HG03139 (cell line): ENCODE results near the gene BRDT.
"Not testable (repeated sequence)": the region's sequence is repeated elsewhere in the genome, so short reads cannot be mapped to it uniquely, and the experiment has no call there.

ENCODE experiments used
- ATAC-seq: cut with Tn5 transposase; IDR thresholded peaks from one replicate; pipeline ENCODE4 v1.9.1; 2021; ENCODE audit not compliant: unreplicated experiment

The BRDT gene

DNA sequence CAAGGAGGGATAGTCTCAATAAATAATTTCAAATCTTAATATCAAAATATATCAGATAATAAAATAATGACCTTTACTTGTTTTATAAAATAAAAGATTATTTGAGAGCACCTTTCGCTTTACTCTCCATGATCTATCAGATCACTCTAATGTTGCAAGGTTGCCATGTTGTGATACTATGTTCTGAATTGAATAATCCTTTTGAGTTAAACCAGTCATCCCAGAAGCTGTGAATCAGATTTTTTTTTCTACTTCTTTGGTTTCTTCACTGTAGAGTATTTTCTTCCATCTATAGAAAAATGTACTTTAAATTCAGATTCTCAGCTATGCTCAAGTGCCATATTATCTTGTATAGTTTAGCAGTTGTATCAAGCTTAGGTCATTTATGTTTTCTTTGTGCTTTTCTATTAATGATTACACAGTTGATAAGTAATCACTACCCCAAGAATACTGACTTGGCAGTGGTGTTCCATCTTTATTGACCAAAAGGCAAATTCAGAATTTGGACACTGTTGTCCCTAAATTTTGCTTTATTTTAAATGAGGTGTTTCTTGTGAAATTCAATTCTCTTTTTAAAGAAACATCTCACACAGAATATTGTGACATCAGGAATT, 32.9 kb downstream of the BRDT start:
- ATAC-seq = no peak

DNA sequence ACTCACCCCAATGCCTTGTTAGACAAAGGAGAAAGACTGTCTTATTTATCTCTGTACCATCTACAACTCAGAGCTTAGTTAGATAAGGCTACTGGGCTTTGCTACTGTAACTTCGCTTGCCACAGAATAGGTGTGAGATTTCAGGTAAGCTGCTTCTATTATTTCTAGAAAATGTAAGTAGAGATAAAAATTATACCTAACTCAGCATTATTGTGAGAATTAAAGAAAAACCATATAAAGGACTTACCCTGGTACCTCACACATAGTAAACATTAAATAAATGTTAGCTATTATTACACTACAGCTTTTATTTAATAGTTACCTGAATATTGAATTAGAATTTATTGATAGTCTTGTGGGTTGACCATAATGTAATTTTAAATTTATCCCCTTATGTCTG, 44.1 kb downstream of the BRDT start:
- no peak for ATAC-seq

DNA sequence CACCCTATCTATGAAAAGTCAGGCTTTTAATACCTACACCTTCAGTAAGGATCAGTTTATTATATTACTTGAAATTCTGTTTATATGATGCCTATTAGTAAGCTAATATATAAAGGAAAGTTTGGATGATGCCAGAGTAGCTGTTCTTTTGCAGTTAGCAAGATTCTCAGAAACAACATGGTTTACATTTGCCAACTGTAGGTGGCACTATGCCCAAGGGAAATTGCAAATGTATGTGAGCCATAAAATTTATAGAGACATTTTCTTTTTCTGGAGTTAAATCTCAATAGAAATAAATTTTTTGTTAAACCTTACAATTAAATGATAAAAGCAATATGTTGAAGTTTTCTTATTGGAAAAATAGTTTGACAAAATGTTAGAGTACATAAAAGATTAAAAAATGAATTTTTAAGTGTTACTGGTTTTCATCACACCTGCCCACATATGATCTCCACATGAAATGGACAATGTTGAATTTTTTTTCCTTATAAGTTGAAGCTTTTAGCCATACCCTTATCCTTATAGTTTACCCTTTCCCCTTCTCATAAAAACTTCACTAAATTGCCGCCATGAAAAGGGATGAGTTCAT, 48.5 kb downstream of the BRDT start:
- ATAC-seq = no peak

DNA sequence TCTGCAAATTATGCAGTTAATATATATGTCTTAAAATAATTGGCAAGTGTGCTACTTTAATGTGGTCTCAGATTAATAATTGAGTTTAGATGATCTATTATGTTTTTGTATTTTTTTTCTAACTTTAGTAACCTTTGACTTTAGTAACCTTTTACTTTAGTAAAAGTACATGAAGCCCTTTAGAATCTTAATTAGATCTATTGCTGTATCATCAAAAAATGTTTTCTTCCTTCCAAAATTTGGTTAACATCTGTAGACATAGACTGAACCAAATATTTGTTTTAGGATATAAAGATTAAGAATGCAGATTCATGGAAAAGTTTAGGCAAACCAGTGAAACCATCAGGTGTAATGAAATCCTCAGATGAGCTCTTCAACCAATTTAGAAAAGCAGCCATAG, 54.9 kb downstream of the BRDT start:
- ATAC-seq = no peak

DNA sequence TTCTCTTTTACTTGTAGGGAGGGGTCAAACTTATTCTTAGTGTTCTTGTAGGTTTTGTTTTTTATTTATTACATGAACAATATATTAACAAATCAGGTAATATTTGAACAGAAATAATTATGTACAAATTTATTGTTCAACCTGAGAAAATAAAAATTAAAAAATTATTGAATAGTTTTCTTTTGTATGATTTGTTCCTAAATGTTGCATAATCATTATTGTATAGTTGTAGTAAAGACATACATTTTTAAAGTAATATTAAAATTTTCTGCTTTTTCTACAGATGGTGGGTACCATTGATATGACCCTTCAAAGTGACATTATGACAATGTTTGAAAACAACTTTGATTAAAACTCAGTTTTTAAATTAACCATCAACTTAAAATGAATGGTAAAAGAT, 64.7 kb downstream of the BRDT start:
- no peak for ATAC-seq

DNA sequence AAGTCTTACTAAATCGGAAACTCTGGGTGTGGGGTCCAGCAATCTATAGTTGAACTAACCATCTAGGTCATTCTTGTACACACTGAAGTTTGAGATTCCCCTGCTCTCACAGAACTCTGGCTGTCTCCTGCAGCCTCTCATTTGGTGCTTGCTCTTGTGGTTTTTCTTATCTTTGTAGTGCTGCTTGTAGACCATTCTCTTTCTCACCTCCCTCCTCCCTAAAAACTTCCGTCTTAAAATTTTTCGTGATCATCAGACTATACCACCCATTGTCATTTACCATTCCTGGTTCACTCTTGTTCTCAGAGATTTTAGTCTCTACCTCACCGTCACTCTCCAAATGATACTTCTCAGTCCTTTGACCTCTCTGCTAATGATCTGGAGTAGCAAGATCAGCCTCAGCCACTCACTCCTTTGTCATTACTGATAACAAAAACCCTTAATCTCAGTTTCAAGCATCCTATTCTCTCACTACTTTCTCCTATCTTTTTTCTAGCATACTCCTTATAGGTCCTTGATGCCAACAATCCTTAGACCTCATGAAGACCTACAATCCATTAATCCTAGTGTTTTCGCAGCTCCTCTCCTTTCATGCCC, 67.6 kb downstream of the BRDT start:
- ATAC-seq = no peak

DNA sequence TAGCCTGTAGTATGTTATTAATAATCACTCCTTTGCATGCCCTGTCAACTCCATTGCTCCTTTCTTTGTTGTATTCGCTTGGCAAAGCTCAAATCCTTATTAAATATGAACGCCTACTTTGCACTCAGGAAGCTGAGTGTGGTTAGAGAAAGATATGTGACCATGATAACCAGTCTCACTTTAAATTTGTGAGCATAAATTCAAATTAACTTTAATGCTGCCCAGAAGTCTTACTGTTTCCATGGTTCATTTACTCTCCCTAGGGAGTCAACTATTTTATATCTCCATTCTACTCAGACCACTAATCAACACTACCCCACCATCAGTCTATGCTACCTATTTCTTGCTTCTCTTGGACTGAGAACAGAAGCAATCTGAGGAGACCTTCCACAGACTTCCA, 68.5 kb downstream of the BRDT start:
- ATAC-seq = no peak

DNA sequence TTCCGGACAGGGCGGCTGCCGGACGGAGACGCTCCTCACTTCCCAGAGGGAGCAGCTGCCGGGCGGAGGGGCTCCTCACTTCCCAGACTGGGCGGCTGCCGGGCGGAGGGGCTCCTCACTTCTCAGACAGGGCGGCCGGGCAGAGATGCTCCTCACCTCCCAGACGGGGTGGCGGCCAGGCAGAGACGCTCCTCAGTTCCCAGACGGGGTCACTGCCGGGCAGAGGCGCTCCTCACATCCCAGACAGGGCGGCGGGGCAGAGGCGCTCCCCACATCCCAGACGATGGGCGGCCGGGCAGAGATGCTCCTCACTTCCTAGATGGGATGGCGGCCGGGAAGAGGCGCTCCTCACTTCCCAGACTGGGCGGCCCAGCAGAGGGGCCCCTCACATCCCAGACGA, 76.8 kb downstream of the BRDT start:
- ATAC-seq = not testable (repeated sequence)

DNA sequence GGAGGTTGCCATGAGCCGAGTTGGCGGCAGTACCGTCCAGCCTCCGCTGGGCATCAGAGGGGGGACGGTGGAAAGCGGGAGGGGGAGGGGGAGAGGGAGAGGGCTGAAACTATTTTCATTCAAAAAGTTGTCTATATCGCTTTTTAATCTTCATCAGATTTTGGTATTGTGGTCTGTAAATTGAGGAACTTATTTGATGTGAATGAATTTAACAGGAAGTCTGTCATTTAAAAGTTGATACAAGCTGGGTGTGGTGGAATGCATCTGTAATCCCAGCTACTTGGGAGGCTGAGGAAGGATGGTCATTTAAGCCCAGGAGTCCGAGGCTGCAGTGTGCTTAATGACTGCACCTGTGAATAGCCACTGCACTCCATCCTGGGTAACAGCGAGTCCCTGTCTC, 77.6 kb downstream of the BRDT start:
- no peak for ATAC-seq

DNA sequence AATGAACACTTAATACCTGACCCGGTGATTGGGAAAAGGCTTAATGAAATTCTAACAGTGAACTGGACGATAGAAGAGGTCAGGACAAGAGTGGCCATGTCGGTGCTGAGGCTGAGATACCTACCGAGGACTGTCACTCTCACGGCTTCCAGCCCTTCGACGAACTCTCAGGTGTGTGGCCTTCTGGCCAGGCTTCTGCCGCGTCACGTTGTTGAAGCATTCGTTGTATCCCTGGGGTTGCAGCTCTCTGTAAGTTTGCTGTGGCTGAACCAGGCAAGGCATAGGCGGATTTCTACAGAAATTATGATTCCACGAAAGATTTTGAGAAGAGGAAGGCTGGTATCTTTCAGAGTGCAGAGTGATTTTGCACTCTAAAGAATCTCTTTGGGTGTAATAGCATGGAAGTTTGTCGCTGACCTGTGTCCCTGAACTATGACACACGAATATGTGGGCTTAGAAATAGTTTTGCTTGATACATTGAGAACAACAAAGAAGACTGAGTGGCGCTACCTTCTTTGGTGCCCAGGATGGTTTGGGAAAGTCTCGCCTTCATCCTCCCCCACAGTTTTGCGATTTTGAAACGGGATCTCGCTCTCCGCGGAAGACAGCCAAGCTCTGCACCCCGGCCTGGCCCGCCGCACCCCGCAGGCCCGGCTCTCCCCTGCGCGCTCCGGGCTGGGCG, 80.2 kb downstream of the BRDT start:
- ATAC-seq = no peak

DNA sequence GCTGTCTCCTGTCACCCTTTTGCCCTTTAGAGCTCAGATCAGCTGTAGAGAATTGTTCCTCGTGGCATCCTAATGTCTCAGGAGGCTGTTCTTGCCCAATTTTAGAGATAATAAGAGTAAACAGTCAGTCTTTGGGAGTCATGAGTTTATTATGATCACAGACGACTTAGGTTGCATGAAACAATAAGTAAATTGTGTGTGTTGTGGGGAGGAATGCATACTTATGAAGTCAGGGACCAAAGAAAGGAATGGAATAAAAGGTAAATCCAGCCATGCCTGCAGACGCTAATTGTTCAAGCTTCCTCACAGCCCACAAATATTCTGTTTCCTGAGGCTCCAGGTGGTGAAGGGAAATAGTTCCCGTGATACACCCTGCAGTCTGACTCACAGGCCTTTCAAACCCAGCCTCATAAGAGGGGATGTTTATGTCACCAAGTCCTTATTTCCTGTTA, 81.5 kb downstream of the BRDT start:
- no peak for ATAC-seq

DNA sequence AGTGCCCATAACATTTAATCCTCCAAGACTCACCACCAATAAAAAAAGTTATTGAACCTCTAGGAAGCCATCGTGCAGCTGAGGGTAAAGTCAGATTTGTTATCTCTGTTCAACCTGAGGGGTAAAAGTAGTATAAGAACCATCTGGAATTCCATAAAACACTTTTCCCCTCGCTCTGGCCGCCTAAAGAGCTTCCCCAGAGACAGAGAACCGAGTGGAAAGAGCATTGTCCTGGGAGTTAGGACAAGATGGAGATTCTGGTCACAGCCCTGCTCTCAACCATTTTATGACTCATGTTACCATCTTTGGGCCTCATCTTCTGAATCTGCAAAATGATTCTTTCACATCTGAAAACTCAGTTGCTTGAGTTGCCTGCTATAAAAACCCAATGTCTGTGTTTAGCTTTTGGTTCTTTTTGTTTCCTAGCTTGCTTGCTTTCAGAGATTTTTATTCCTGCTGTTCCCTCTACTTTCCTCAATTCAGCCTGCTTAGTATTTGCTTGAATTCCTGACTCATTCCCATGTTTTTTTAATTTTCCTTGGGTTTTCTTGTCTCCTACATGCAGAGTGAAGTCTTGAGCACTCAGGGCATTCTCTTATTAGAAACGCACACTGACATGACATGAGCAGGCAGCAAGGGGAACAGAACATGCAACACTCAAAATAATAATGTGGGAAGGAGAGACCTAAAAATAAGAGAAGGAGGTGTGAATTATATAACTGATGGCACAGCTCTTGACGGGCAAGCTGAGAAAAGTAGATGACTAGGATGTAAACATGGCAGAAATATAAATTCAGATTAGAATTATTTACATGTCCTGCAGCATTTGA, 82.3 kb downstream of the BRDT start:
- no peak for ATAC-seq

DNA sequence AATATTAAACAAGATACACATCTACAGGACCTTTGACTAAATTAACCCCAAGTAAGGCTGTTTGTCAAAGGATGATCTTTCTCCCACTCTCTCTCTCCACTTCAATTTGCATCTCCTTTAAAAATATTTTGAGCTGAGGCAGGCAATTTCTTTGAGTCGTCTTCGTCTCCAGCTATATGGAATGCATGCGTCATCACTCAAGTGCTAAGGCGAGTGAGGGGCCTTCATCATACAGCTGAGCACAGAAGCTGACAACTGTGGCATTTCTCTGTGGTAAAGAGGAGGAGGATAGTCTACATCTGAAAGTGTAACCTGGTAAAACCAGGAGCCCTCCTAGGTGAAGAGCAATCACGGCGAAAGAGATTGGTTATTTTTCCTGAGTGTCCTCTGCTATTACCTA, 88.2 kb downstream of the BRDT start:
- no peak for ATAC-seq

DNA sequence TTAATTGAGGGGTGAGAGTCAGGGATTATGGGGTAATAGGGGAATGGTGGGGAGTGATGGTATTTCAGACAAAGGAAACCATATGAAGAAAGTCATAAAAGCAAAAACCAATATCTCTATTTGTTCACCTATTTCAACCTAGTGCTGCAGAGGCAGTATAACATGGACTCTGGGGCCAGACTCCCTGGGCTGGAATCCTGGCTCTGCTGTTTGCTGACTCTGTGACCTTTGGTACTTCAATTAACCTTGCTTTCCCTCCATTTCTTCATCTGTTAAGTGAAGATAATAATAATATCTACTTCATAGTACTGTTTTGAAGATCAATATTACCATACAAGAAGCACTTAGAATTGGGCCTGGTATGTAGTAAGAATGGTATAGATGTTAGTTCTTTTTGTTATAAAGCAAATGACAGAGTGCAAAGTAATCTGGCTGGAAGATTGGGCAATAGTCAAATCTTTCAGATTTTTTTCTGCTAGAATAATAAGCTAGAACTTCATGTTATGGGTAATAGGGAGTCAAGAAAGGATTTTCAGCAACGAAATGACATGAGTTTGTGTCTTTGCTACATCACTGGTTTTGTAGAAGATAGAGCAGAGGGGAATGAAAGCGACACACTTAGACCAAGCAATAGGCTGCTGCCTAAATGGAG, 89.6 kb downstream of the BRDT start:
- ATAC-seq = no peak

DNA sequence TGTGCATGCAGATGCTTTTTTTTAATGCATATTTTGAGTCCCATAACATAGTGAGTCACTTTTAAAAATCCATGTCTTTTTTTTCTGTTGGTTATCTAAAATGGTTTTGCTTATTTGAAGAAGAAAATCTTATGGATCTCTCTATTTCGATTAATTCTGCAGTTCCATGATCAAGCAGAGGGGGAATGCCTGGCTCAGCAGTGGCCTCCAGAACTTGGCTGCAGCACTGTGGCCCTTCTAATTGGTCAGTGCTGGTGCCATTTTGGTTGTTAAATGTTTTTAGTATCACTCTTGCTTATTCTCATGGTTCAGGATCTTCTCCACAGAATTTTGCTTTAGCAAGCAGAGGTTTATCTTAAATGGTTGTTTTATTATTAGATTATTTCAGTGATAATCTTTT, 91.8 kb downstream of the BRDT start:
- no peak for ATAC-seq

DNA sequence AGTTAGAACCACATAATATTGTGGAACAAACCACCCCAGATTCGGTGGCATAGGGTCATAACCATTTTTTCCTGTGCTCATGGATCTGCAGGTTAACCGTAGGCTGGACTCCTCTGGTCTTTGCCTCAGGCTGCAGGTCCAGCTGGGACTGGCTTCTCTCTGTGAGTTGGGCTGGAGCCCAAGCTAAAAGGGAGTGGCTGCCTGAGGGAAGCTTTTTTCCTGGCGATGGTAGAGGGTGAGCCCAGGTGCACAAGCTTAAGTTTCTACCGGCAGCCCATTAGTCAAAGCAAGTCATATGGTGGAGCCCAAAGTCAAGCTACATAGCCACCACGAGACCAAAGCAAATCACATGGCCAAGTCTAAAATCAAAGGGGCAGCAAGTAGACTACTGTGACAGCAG, 94.4 kb downstream of the BRDT start:
- ATAC-seq = no peak

DNA sequence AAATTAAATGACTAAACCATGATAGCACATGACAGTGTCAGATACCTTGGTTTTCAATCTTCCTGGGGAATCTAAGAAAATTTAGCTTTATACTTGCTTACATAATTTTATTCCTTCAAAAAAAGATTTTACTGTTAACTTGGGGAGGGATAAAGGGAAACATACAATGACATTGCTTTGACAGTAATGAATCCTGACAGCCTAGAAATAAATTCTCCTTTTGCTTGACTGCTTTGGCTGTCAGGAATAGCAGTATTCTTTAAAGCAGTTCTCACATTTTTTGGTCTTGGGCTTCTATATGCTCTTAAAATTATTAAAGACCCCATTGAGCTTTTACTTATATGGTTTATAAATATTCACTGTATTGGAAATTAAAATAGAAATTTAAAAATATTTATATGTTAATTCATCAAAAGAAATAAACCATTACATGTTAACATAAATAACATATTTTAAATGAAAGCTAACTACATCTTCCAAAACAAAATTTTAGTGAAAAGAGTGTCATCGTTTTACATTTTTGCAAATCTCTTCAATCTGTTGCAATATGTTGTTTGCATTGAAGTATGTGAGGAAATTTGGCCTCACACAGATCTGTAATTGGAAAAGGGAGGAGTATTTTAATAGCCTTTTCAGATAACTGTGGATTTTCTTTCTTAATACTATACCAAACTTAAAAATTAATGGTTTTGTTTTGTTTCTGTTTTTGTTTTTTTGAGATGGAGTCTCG, 96.7 kb downstream of the BRDT start:
- ATAC-seq = no peak

DNA sequence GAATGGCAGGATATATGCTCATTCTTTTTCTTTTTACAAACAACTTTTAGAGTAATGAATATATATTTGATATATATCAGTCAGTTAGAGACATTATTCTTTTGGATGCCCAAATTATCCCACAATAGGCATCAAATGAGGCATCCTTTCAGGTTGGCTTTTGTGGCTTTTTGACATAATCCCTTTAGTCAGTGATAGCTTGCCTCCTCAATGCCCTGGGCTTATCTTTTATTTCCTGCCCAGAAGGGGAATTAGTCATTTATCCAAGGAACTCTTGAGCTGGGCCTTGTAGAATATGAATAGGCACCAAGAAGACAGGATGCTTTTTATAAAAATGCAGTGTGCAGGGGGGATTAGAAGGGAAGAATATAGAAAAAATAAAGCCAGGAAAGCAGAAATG, 102.7 kb downstream of the BRDT start:
- ATAC-seq = no peak
